AG04449 (cell line): ENCODE results near the gene PRXL2B.

Experiments used
- CTCF ChIA-PET: fragments of 350-600 bp; formaldehyde crosslinking; extraction: SDS; loops from one replicate; lab custom pipeline; 2021; ENCODE audit warnings: antibody characterized with exemption; lab: Yijun Ruan, JAX
- POLR2A ChIA-PET: fragments of 400-600, 350-600 bp; formaldehyde crosslinking; extraction: SDS; loops from one replicate; lab custom pipeline; 2020; ENCODE audit warnings: antibody characterized with exemption, inconsistent platforms; lab: Yijun Ruan, JAX
- DNase-seq: peaks from one replicate; pipeline ENCODE4 v3.0.0-alpha.2; 2010; ENCODE audit warnings: low read depth, low spot score
- H3K4me3 ChIP-seq: 2 replicates; pipeline ENCODE4 v1.5.1; 2011; ENCODE audit warnings: low read depth, mild to moderate bottlenecking, control low read depth, low read length
- CTCF ChIP-seq: IDR thresholded peaks from one replicate; pipeline ENCODE4 v1.5.1; 2011; ENCODE audit warnings: mild to moderate bottlenecking, moderate library complexity, low read length, control low read depth, inconsistent platforms; ENCODE audit not compliant: insufficient read depth; ENCODE audit errors: missing control alignments

The PRXL2B gene

DNA sequence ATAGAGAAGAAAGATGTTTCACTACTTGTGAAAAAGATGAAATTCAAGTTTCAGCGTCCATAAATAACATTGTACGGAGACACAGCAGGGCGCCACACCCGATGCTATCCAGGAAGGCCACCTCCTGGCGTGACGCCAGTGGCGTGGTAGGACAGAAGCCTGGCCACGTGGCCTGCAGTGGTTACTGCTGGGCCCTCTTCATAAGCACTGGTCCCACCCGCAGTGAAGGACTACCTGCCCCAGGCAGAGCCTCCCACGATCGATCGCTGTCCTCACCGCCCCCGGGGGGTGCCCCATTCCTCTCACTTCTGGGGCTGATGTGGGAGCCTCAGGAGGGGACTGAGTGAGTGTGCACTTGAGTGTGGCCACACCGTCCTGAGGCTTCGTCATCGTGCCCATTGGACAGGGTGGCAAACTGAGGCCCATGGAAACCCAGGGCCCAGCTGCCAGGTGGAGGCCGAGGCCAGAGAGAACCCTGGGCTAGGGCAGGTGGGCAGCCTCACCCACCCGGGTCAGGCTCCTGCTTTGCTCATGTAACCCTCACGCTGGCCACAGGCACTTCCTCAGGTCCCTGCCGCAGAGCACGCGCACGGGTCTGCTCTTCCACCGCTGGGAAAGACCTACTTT is 44.8 kb upstream of the PRXL2B start:
- no peak for TF ChIP-seq CTCF
- POLR2A ChIA-PET: interaction anchor here (0.6 kb wide), 1 partner anchor 915 kb away, joined by 3 read pairs; no protein-coding TSS in a partner anchor
- no peak overlapping the region for H3K4me3 ChIP-seq
- CTCF ChIA-PET: interaction anchor here (8.6 kb wide), 1 partner anchor 124 kb away, joined by 138 read pairs; no protein-coding TSS in a partner anchor
- no peak for DNase-seq

- ChIA-PET CTCF (interaction anchor here (2.5 to 8.6 kb wide), 2 partner anchors 8 to 124 kb away, joined by 15 to 138 read pairs; no protein-coding TSS in a partner anchor), POLR2A (no interaction called here)
- no peak for DNase-seq
- no peak overlapping the region for H3K4me3 ChIP-seq
- no peak for TF ChIP-seq CTCF
These were observed 44.2 kb upstream of the PRXL2B start for GRCh38 chr1:2542246-2542915.

DNA sequence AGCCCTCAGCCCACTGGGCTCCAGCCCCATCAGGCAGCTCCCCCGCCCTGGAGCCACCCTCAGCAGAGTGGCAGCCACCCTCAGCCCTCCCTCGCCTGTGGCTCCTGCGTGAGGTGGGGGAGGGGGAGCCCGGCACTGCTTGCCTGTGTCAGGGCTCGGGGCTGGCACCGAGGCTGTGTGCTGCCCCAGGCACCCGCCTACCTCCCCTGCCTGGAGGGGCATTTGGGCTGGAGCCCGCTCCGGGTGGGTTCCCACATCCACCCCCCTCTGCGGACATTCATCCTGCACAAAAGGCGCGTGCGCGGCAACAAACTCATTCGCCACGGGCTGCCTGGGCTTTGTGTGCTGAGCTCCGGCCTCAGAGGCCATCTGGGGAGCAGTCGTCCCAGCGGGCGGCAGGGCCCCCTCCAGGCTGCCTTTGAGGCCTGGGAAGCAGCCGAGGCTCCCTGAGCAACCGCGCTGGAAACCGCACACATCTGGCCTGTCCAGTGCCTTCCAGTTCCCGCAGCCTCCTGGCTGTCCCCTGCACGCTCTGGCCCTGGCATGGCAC is 43.0 kb upstream of the PRXL2B start:
- no peak for DNase-seq
- CTCF ChIA-PET: interaction anchor here (1.3 to 8.6 kb wide), 4 partner anchors 9 to 348 kb away, joined by 3 to 138 read pairs (median 10); partner anchors contain the start of genes FAAP20 and PEX10
- no peak for TF ChIP-seq CTCF
- POLR2A ChIA-PET: interaction anchor here (1.2 to 1.6 kb wide), 3 partner anchors 9 to 17 kb away, joined by 4 to 6 read pairs (median 4); partner anchors contain the start of gene PANK4
- H3K4me3 ChIP-seq: peak overlapping the region; percentile 18; the same call in 1 of the 2 replicates

DNA sequence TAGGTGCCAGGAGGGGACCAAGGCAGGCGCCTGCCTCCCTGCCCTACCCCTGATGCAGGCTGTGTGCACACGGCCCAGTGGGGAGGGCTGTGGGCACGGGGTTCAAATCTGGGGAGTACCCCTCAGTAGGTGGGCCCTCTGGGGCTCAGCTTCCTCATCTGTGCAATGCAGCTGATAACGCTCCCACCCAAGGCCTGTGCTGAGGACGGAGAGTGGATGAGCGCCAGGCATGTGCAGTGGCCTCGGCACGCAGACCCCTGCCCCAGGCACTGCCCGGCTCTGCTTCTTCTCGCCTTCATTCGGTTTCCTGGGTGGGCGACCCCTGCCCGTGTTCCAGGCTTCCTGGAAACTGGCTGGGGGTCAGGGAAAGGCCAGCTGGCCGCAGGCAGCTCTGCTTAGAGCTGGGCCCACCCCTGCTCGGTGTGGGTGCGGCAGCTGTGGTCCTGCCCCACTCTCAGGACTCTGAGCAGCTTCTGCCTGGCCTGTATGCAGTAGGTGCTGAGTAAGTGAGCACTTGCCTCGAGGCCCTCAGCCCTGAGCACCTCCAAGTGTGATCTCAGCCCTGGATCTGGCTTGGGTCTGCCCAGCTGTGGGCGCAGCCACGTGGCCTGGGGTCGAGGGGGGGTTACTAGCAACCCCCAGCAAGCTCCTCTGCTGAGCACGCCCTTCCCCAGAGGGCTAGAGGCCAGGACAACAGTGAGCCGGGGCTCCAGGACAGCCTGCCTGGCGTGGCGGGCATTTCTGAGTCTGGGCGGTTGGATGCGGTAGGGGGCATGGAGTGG is 42.3 kb upstream of the PRXL2B start:
- POLR2A ChIA-PET: interaction anchor here (1.2 to 1.6 kb wide), 3 partner anchors 9 to 18 kb away, joined by 4 to 6 read pairs (median 4); partner anchors contain the start of gene PANK4
- no peak overlapping the region for H3K4me3 ChIP-seq
- DNase-seq: no peak
- no peak for TF ChIP-seq CTCF
- CTCF ChIA-PET: interaction anchor here (1.3 to 8.6 kb wide), 4 partner anchors 10 to 349 kb away, joined by 3 to 138 read pairs (median 10); partner anchors contain the start of genes FAAP20 and PEX10

DNA sequence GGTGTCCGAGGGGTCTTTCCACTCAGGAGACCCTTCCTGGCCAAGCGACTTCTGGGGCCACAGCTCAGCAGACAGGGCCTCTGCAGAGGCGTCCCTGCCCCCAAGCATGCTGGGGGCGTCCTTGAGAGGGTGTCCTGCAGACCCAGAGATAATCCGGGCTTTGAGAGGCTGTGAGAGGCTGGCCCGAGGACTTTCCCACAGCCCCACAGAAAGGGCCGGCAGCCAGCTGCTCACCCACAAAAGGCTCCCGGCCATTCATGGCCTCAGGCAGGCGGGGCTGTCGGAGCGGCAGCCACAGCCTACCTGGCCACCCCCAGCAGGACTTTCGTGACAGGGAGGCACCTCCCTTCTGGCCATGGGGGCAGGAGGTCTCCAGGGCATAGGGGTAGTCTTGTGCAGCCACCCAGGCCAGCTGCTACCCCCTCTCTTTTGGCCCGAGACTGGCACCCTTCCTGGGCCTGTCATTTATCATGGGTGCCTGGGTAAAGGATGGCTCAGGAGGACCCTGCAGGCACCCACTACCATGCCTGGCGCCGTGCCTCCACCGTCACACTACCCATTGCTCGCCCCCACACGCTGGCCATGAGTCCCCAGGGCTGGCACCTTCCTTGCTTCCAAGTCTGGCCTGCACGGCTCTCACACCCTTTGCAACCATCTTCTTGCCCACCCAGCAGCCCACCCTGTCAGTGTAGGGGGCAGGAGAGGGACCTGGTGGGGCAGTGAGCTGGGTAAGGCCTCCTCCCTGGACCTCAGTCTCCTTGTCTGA is 41.5 kb upstream of the PRXL2B start:
- no peak for DNase-seq
- CTCF ChIA-PET: interaction anchor here (1.1 to 8.6 kb wide), 7 partner anchors 11 to 350 kb away, joined by 3 to 138 read pairs (median 5); partner anchors contain the start of genes FAAP20, PEX10 and TNFRSF14
- POLR2A ChIA-PET: interaction anchor here (1.1 to 1.6 kb wide), 3 partner anchors 10 to 19 kb away, joined by 3 to 6 read pairs (median 4); partner anchors contain the start of gene PANK4
- no peak overlapping the region for H3K4me3 ChIP-seq
- TF ChIP-seq CTCF: no peak
